NK-92 treated with Interleukin-12 subunit alpha and Interleukin-12 subunit beta, amount 100 ng/mL, for 24 hours (cell line): ENCODE results near the gene PLAAT4.
"Not testable (repeated sequence)": the region's sequence is repeated elsewhere in the genome, so short reads cannot be mapped to it uniquely, and the experiment has no call there.

Experiments
- DNase-seq: peaks from one replicate; lab custom pipeline; 2025; lab: John Stamatoyannopoulos, UW

The PLAAT4 gene

DNA sequence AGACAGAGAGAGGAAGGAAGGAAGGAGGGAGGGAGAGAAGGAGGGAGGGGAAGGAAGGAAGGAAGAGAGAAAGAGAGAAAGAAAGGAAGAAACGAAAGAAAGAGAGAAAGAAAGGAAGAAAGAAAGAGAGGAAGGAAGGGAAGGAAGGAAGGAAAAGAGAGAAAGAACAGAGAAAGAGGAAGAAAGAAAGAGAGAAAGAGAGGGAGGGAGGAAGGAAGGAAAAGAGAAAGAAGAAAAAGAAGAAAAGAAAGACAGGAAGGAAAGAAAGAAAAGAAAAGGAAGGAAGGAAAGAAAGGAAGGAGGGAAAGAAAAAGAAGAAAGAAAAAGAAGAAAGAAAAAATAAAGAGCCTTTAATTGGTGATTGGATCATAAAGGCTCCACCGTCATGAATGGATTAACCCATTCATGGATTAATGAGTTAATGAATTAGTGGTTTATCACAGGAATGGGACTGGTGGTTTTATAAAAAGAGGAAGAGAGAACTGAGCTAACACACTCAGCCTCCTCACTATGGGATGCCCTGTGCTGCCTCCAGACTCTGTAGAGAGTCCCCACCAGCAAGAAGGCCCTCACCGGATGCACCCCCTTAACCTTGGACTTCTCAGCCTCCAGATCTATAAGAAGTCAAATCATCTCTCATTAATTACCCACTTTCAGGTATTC lies 35.5 kb downstream of the PLAAT4 start:
- DNase-seq: no peak

DNA sequence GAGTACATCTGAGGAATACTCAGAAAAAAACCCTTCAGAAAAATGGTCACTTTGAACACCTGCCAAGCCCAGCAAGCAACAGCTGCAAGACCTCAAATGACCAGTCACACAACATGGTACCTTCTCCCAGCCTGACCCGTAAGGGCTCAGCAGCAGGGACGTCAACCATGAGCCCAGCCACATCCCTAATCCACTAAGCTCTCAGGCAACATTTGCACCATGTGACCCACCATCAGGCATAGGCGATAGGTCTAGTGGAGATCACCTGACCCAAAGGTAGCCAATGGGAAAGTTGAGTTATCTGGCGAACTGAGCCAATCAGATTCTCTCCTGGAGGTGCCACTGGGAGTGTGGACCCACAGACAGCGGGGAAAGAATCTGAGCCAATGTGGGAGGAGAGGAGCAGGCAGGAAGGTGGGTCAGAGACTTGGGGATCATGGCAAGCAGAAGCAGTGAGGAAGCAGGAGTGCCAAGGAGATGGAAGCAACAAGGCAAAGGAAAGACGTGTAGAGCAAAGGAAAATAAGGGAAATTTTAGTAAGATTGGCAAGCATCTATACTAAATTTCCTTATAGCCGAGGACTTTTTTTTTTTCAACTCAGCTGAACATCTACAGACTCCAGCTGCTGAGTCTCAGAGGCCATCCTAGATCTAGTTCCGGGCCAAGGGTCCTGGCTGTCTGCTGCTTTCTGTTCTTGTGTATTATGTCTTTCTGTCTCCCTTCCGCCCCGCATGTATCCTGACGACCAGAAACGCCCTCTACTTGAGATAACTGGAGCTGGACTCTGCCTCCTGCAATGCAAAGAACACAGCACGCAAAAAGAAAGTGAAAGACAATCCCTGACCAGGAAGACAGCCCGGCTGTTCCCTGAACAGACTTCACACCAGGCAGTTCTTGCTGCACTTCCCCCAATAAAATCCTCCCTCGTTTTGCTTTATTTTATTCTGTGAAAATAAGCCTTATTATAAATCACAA lies 37.6 kb downstream of the PLAAT4 start:
- DNase-seq: peak; percentile 27

DNA sequence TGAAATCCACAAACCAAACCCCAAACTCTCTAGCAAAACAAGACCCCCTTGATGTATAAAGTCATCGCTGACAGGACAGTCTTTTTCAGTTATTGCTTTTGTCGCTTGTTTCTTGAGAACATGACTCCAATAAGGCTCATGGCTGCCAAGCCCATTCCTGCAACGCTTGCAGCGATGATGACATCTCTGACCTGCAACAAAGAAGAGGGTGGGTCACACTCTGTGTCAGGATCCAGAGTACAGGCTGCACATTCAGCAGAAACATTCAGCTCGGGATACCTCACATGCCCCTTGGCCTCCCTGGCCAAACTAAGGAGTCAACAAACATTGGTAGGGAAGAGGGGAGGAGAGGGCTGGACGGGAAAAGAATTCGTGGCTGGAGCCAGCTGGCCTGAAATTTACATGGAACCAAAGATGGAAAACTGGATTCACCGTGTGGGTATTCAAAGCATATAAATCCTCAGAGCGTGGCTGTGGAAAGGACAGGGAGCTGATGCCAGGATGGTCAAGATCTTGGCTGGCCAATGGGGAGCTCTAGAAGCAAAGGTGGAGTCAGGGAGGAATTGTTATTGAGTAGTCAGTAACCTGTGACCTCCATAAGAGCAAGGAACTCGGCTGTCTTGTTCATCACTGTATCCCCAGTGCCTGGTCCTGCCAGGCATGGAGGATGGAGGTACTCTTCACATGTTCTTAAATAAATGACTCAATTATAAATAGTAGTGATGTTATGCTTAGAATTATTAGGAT lies 38.4 kb downstream of the PLAAT4 start:
- DNase-seq: no peak

DNA sequence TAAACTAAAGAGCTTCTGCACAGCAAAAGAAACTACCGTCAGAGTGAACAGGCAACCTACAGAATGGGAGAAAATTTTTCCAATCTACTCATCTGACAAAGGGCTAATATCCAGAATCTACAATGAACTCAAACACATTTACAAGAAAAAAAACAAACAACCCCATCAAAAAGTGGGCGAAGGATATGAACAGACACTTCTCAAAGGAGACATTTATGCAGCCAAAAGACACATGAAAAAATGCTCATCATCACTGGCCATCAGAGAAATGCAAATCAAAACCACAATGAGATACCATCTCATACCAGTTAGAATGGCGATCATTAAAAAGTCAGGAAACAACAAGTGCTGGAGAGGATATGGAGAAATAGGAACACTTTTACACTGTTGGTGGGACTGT lies 42.3 kb downstream of the PLAAT4 start:
- DNase-seq: not testable (repeated sequence)

DNA sequence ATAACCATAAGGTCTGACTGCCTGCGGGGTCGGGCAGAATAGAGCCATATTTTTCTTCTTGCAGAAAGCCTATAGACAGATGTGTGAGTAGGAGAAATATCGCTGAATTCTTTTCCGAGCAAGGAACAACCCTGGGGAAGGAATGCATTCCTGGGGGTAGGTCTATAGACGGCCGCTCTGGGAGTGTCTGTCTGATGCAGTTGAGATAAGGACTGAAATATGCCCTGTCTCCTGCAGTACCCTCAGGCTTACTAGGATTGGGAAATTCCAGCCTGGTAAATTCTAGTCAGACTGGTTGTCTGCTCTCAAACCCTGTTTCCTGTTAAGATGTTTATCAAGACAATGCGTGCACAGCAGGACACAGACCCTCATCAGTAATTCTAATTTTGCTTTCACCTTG lies 44.6 kb downstream of the PLAAT4 start:
- not testable (repeated sequence) for DNase-seq

GRCh38 chr11:63583357-63583677 lies 46.7 kb downstream of the PLAAT4 start:
- DNase-seq: no peak

- DNase-seq: no peak
Observed at GRCh38 chr11:63586451-63587166, 50.0 kb downstream of the PLAAT4 start.

GRCh38 chr11:63589000-63589399 lies 52.4 kb downstream of the PLAAT4 start:
- DNase-seq: no peak

- DNase-seq: no peak
Observed at GRCh38 chr11:63590024-63590788, 53.6 kb downstream of the PLAAT4 start.

DNA sequence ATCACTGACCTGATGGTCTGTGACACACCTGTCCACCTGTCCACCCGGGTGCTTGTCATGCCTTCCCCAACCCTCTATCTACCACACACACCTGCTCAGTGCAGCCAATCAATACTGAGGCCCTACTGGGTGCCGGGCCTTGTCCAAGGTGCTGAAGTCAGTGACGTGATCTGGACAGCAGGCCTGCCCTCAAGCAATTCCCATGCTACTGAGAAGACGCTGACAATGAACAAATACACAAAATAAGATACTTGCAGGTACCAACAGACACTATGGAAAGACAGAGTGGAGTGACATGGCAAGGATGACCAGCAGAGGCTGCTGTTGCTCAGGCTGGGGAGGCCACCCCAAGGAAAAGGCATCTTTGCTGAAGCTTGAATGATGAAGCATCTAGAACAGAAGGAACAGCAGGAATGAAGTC lies 56.4 kb downstream of the PLAAT4 start:
- DNase-seq: no peak

DNA sequence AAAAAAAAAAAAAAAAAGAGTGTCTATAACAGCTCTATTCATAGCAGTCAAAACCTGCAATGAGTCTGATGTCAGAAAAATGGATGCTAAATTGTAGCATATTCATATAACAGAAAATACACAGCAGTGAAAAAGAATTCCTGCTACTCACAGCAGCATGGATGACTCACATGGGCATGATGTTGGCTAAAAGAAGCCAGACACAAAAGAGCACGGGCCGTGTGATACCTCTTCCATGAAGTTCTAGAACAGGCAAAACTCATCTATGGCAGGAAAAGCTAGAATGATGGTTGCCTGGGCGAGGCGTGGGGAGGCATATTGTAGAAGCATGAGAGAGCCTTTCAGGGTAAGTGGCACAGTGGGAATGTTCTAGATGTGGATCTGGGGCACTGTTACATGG lies 58.7 kb downstream of the PLAAT4 start:
- no peak for DNase-seq
